ENCODE results near the gene NGFR.

NGFR gene

DNA sequence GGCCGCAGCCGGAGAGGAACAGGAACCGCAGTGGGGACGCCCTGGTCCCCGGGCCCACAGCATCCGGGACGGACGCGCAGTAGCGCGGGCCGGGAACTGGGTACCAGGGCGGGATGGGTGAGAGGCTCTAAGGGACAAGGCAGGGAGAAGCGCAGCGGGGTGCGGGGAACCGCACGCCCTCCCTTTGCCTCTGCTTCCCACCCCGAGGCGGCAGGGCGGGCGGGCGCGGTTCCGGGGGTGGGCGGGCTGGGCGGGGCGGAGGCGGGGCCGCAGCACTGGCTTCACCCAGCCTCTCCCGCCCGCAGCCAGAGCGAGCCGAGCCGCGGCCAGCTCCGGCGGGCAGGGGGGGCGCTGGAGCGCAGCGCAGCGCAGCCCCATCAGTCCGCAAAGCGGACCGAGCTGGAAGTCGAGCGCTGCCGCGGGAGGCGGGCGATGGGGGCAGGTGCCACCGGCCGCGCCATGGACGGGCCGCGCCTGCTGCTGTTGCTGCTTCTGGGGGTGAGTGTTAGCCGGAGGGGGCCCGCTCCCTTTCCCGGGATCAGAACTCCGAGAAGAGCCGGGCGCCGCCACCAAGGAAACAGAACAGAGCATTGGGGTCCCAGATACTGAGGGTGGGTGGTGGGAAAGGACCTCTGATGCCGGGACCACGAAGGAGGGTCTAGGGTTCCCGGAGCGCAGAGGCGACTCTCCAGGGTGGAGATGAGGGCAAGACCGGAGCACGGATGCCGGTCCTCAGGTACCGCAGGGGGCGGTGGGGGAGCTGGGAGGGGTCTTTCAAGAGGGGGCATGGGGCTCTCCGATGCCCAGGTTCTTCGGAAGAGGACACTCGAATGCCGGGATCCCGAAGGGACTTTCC lies at the start of gene NGFR:
TSS of gene NGFR (plus strand) at position 308 of the 856 bp plus-strand sequence. CDS start at position 433, 125 bp downstream.
- peak; percentile 18 to 23 for DNase-seq

DNA sequence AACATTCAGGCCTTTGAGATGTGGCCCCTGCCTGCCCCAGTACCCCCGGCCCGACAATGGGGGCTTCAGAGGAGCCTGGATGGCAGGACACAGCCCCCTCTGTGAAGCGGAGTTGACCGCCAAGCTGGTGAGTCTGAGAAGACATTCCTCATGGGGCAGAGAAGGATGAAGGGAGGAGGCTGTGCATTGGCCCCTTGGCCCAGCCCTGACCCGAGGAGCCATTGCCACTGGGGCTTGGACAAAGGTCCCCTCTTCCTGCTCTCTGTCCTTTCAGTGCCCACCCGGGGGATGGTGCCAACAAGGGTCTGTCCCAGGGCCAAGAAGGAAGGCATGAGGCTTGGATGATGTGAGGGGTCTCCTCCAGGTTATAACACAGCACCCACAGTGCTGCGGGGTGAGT lies 49.5 kb upstream of the NGFR start:
- no peak for DNase-seq

- DNase-seq = no peak
These were observed 47.3 kb upstream of the NGFR start for GRCh38 chr17:49447628-49448302.

- DNase-seq = no peak
These were observed 44.9 kb upstream of the NGFR start for GRCh38 chr17:49450181-49450580.

DNA sequence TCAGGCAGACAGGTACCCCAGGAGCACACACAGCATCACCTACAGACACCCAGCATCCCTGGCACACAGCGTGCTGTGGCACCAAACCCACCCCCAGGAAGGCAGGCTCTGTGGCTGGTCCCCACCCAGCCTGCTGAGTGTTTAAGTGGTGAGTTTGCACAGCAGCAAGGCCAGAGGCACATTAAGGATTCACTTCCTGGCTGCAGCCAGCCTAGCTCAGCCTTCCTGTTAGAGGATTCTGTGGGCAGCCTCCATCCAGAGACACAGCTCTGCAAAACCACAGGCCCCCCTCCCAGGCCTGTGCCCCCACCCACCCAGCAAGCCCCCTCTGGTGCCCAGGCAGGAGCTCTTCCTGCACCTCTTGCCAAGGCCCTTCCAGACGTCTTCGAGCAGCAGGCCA lies 44.4 kb upstream of the NGFR start:
- no peak for DNase-seq

GRCh38 chr17:49452201-49452600 lies 42.9 kb upstream of the NGFR start:
- DNase-seq = no peak

DNA sequence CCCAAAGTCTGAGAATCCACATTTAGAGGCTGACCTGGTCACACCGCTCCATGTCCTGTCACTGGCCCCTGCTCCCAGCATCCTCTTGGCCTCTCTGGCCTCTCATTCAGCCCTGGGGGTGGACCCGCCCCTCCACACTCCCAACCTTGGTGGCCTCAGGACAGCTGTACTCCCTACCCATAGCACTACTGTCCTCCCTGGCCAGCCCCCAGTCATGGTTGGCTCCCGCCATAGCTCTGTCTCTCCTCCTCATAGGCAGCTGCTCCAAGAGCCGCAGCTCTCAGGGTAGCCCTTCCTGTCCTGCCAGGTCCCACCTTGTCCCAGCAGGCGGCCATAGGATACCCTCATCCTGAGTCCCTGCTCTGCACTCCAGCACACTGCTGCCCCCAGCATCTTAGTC lies 42.4 kb upstream of the NGFR start:
- no peak for DNase-seq

DNA sequence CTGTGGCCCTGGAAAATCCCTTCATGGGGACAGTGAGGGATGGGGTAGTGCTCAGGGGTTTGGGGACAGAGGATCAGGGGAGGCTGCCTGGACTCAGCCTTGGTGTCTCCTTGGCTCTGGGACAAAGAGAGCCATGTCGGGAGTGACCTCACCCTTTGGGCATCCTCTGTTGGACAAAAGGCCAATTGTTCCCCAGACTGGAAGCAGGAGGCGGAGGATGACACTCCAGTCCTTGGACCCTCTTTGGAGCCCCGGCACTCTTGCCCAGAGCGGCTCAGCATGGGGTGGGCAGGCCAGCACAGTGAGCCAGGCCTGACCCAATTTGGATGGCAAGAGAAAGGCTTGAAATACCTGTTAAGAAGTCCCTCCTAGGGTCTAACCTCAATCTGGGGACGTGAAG lies 41.0 kb upstream of the NGFR start:
- DNase-seq = no peak

DNA sequence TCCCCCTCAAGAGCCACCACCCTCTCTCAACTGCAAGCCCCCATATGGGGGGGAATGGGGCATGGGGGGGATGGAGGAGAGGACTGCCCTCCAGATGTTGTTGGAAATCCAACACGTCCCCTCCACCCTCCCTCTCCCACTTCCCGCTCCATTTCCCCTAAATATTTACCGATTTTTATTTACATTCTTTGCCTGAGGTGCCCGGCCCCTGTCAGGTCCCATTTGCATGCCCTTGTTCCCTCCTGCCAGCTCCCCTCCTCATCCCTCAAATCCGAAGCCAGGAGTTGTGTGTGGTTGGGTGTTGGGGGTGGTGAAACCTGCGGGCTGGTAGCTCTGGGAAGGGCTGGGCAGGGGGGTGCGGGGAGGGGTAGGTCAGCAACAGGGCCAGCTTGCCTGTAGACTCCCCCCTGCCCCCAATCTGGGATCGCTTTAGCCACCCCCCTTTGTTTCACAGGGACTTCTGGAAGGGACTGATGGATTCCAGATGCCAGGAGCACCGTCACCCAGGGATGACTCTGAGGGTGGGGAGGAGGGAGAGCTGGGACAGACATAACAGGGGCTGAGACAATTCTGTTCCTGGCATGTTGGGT lies 39.7 kb upstream of the NGFR start:
- no peak for DNase-seq

- no peak for DNase-seq
These were observed 38.7 kb upstream of the NGFR start for GRCh38 chr17:49456183-49456965.

GRCh38 chr17:49457564-49458535 lies 37.2 kb upstream of the NGFR start:
- no peak for DNase-seq

DNA sequence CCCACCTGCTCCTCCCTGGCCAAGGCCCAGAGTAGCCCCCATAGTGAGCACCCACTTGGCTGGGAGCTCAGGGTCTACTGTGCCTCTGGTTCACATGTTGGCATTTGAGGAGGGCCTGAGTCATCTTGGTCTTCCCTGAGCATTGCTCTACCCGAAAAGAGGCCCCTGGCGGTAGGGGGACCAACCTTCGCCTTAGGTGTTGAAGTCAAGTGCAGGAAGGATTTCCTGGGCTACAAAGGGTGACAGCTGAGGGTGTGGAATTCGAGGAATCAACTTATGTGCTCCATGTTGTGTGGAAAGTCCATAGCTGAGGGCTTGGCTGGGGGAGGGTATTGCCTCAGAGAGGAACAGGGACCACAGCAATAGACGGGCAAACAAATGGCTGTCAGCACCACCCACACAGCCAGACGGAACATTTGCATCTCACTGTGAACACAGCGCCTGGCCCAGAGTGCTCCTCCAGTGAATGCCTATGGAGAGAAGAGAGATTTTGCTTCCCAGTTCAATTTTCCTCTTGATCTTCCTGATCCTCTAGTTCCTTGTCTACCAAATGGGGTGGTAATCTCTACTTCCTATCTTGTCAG lies 35.6 kb upstream of the NGFR start:
- no peak for DNase-seq

- DNase-seq = no peak
These were observed 34.7 kb upstream of the NGFR start for GRCh38 chr17:49460401-49460800.

DNA sequence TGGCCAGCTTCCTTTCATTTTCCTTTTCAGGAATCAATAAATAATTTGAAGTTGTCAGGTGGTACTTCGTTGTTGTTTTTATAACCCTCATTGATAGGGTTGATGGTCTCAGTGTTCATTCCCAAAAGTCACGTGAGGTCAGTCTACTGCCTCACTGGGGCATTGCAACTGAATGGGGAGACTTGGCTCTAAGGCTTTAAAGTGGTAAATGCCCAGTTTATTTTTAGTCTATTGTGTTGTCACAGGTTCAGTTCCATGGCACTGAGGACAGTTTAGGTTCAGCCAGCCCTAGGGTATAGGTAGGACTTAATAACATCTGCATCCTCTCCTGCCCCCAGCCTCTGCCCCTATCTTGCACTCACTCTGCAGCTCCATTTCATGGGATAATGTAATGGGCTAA lies 33.5 kb upstream of the NGFR start:
- no peak for DNase-seq

GRCh38 chr17:49464049-49464448 lies 31.0 kb upstream of the NGFR start:
- no peak for DNase-seq

GRCh38 chr17:49465331-49465903 lies 29.7 kb upstream of the NGFR start:
- no peak for DNase-seq

- no peak for DNase-seq
These were observed 28.7 kb upstream of the NGFR start for GRCh38 chr17:49466436-49466835.

DNA sequence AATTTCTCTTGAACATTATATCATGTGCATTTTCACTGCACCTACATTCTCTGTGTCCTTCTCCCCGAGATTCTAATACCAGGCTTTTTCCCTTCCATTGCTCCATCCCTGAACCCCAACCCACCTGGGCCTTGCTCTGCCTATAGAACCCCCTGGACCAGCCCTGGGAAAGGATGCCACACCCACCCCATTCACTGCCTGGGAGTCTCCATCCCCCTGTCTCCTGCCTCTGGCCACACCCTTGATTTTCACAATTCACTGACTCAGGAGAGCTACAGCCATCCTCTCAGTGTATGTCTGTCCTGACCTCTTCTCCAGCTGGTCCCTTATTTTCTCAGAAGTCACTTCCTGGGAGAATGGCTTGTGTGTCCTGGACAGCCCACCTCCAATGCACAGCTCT lies 27.9 kb upstream of the NGFR start:
- DNase-seq = no peak

DNA sequence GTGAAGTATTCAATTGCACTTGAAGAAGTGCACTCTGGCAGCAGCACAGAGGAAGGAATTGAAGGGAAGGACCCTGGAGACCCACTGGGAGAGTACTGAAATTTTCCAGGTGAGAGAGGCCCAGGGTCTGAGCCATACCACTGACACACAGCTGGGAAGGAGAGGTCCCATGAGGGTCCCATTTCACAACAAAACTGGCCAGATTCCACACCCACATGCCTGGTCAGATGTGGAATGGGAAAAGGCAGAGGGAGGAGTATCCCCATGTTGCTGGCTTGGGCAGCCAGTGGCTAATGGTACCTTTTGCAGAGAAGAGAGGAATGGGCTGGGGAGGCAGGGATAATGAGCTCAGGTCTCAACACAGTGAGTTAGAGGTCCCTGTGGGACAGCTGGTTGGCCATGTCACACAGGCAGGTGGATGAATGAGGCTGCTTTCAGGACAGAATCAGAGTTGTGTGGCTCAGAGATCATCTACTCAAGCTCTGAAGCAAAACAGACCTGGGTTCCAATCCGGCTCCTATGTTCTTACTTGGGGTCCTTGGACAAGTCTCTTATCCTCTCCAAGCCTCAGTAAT lies 26.2 kb upstream of the NGFR start:
- DNase-seq = no peak
